ENCODE results near the gene DOCK2. TPM values are rescaled to one million over a fixed set of nuclear protein-coding genes. Genes with fewer than 3 reads are reported as not detected.

The DOCK2 gene
- polyA plus RNA-seq, 3 donors, result 2.6 to 3.4 (median 2.7) TPM

DNA sequence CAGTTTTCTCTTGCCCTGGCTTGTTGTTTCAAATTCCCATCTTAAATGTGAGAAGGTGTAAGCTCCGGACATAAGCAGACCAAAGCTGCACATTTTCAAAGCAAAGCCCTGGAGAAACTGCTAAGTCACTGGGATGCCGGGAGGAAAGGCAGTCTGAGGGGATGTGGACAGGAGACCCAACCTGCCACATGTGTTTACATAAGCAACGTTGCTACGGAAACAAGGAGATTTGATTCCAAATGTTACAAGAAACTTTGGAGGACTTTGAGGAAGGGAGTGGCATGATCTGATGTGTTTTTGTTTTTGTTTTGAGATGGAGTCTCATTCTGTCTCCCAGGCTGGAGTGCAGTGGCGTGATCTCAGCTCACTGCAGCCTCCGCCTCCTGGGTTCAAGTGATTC, 368.9 kb downstream of the DOCK2 start:
- DNase-seq (ENCODE audit: low read depth in 3 of 3, low spot score in 2 of 3), result peak in 1 of 3 donors; percentile 30

DNA sequence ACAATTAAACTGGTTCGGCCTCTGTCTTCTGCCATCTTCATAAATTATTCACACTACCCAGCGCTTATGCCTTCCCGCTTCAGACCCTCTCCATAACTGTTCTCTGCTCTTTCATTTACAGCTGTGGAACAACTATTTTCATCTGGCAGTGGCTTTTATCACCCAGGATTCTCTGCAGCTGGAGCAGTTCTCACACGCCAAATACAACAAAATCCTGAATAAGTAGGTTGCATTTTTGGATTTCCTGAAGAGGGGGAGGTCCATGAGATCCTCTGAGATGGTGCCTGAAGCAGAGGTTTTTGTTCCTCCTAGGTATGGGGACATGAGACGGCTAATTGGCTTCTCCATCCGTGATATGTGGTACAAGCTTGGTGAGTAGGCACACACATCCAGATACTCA, 371.3 kb downstream of the DOCK2 start:
- DNase-seq (ENCODE audit: low read depth in 3 of 3, low spot score in 2 of 3), result no peak

GRCh38 chr5:170010595-170010994, 373.5 kb downstream of the DOCK2 start:
- DNase-seq (ENCODE audit: low read depth in 3 of 3, low spot score in 2 of 3), result no peak

- DNase-seq (ENCODE audit: low read depth in 3 of 3, low spot score in 2 of 3), result no peak
Observed at GRCh38 chr5:170011751-170012150, 374.7 kb downstream of the DOCK2 start.

DNA sequence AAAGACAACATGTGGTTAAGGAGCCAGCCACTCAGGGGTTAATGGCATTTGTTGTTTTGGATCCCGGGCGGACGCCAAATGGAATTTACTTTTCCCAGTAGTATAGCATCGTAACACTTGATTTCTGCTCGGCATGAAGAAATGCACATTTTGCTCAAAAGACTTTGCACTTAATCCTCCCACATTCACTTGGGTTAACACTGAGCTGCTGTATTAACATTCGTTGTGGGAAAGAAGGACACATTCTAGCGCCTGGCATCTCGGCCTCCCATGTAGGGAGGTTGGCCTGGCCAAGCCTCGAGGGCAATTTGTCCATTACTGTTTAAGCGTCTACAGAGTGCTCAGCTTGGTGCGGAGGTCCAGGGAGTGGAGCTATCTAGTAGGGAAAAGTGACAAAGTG, 375.5 kb downstream of the DOCK2 start:
- no peak for DNase-seq (ENCODE audit: low read depth in 3 of 3, low spot score in 2 of 3)

DNA sequence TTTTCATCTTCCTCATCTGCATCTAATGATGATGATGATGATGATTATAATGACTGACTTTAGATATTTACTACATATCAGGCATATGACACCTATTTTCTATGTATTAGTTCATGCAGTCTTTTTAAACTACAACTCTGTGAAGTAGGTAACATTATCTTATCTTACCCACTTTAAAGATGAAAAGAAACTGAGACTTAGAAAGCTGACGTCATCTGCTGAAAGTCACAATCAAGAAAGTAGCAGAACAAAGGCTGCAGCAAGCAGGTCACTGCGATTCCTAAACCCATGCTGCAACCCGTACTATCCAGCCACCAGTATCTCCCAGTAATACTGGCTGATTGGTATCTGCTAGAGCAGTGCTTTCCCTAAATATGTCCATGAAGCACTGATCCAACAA, 383.3 kb downstream of the DOCK2 start:
- no peak for DNase-seq (ENCODE audit: low read depth in 3 of 3, low spot score in 2 of 3)

DNA sequence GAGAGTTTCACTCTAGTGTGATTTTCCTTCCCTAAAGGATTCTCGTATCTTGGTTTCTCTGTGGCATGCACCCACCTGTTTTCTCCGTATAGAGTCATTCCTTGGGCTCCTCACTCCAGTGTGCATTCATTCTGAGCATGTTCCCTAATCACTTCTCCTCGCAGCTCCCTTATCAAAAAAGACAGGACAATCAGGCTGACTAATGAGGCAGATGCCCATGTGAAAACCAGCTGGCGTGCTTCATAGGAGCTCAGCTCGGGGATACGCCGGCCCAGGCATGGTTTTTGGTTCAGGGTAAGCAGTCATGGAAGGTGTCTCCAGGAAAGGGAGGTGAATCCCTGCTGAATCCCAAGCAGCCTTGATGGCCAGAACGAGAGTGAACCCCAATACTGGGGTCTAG, 384.4 kb downstream of the DOCK2 start:
- DNase-seq (ENCODE audit: low read depth in 3 of 3, low spot score in 2 of 3), result no peak

DNA sequence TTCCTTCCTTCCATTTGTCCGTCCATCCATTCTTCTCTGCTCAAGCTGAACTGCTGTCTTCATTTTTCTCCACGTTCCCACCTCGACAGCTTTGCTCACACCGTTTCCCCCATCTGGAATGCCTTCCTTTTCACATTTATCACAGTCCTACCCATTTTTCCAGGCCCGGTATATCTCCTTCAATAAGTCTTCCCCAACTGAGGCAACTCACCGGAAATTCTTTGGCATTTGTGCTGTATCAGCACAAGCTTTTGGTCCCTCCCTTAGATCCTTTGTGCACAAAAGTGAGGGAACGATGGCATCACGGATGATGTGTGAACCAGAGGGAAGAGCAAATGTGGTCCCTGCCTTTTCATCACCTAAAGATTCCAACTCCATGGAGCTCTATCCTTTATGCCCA, 388.8 kb downstream of the DOCK2 start:
- no peak for DNase-seq (ENCODE audit: low read depth in 3 of 3, low spot score in 2 of 3)

GRCh38 chr5:170028124-170028523, 391.0 kb downstream of the DOCK2 start:
- no peak for DNase-seq (ENCODE audit: low read depth in 3 of 3, low spot score in 2 of 3)

- no peak for DNase-seq (ENCODE audit: low read depth in 3 of 3, low spot score in 2 of 3)
Observed at GRCh38 chr5:170034231-170034630, 397.2 kb downstream of the DOCK2 start.

- no peak for DNase-seq (ENCODE audit: low read depth in 3 of 3, low spot score in 2 of 3)
Observed at GRCh38 chr5:170038241-170038640, 401.2 kb downstream of the DOCK2 start.

DNA sequence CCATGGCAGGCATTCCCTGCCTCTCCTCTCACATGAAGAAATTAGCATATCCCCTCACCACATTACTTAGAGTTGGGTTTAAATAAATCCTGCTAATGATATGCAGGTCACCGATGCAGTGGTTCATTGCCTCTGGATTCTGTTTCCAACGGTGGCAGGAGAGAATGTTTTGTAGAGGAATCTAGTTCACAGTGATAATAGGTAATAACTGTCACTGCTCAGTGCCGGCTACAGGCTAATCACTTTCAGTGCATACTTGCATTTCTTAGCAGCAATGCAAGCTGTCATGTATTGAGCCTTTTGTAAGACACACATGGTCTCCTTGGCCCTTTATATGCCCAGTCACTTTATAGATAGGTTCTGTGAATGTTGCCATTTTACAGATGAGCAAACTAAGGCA, 402.8 kb downstream of the DOCK2 start:
- DNase-seq (ENCODE audit: low read depth in 3 of 3, low spot score in 2 of 3), result no peak

GRCh38 chr5:170046241-170046640, 409.2 kb downstream of the DOCK2 start:
- no peak for DNase-seq (ENCODE audit: low read depth in 3 of 3, low spot score in 2 of 3)

DNA sequence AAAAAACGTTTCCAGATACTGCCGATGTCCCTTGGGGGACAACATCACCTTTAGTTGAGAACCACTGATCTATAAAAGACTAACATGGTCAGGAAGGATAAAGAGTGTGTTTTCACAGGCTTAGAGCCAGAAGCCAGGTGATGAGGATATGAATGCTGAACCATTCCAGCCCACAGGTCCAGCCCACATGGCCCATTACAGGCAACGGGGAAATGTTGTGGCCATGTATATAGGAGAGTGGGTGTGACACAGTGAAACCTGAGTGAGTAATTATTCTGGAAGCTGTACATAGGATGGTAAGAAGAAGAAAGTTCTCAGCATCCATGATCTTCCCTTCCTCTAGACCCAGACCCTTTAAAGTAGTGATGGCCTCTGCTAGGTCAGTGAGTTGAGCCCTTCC, 412.6 kb downstream of the DOCK2 start:
- no peak for DNase-seq (ENCODE audit: low read depth in 3 of 3, low spot score in 2 of 3)

- DNase-seq (ENCODE audit: low read depth in 3 of 3, low spot score in 2 of 3), result no peak
Observed at GRCh38 chr5:170053896-170054295, 416.8 kb downstream of the DOCK2 start.

DNA sequence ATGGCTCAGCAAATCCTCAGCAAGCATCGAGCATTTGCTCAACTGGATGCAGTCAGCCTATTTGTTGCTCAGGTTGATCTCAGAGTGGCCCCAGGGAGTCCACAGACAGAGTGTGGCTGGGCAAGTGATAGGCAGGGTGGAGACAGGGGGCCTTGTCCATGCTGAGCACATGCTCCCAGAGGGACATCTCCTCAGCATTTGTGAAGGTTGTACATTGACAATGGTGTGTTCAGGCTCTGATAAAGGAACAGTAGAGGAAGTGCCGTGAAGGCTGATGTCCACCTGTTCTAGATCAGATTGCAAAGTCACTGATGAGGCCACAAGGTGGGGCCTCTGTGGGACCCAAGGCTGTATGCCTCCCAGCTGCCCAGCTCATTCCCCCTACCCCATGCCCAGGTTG, 418.5 kb downstream of the DOCK2 start:
- DNase-seq (ENCODE audit: low read depth in 3 of 3, low spot score in 2 of 3), result no peak

- DNase-seq (ENCODE audit: low read depth in 3 of 3, low spot score in 2 of 3), result no peak
Observed at GRCh38 chr5:170056561-170057267, 419.6 kb downstream of the DOCK2 start.

- DNase-seq (ENCODE audit: low read depth in 3 of 3, low spot score in 2 of 3), result no peak
Observed at GRCh38 chr5:170057311-170057710, 420.2 kb downstream of the DOCK2 start.

DNA sequence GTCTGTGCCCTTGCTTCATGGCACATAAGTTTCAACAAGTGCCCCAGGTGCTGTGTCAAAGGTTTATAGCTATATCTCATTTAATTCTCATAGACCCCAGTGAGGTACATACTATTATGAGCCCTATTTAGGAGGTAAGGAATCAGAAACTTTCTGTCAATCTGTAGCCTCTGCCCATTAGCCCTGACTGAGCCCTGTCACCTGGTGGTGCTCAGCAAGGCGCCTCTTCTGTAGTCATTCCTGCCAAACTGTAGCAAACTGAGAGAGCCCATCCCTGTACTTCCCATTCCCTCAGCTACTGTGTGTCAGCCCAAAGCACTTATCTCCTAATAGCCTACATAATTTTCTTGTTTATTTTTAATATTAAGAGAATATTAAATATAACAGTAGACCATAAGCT, 422.1 kb downstream of the DOCK2 start:
- no peak for DNase-seq (ENCODE audit: low read depth in 3 of 3, low spot score in 2 of 3)

GRCh38 chr5:170067152-170067551, 430.1 kb downstream of the DOCK2 start:
- no peak for DNase-seq (ENCODE audit: low read depth in 3 of 3, low spot score in 2 of 3)

GRCh38 chr5:170067574-170068170, 430.6 kb downstream of the DOCK2 start:
- no peak for DNase-seq (ENCODE audit: low read depth in 3 of 3, low spot score in 2 of 3)

- no peak for DNase-seq (ENCODE audit: low read depth in 3 of 3, low spot score in 2 of 3)
Observed at GRCh38 chr5:170069512-170069911, 432.4 kb downstream of the DOCK2 start.
